ENCODE results near the gene SP3.

Gene SP3

DNA sequence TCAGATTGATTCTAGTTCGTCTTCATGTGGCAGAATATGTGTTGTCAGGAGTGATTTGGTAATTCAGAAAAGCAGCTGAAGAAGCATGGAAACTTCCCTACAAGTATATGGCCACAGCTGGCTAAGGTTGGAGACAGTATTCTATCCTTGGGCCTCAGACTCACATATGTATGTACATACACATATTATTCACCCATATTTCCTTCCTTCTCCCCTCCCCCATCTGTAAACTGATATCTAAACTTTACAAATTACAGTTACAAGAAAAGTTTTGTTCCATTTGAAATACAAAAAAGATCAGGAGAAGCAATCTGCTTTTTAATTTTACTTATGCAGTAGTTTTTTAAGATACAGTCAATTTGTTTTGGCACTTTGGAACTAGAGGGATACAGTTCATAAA, 3.1 kb downstream of the SP3 start:
- Histone ChIP-seq H3K4me3 (ENCODE audit: low read depth, low read length) (peak overlapping the region; percentile 73), H3K27ac (peak overlapping the region; percentile 9), H3K9me3 (ENCODE audit: control insufficient read depth, low read length) (no peaks in the 10 kb centered on the region), H3K27me3 (ENCODE audit: control insufficient read depth, insufficient read depth, low read length) (no peaks in the 10 kb centered on the region), H3K4me2 (ENCODE audit: low read length) (peak overlapping the region; percentile 71), H3K4me1 (peaks cover 13% of the 10 kb centered on the region), H3K79me2 (peaks cover 36% of the 10 kb centered on the region), H3K9ac (no peak overlapping the region), H2AFZ (no peak overlapping the region), H3K36me3 (ENCODE audit: control insufficient read depth, insufficient read depth, low read length) (no peaks in the 10 kb centered on the region)
- TF ChIP-seq CTCF (IDR thresholded peaks at IDR 0.05): no peak

DNA sequence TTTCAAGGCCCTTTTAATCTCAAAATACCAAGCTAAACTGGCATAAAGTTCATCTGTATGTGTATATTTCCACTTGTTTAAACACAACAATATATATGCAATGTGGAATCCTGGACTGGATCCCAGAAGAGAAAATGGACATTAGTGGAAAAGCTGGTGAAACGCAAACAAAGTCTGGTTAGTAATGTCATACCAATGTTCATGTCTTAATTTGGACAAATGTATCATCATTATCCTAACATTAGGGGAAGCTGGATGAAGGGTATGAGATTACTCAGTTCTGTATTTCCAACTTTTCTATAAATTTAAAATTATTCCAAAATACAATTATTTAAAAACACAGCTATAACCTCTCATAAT, 3.8 kb downstream of the SP3 start:
- Histone ChIP-seq H3K4me2 (ENCODE audit: low read length) (no peak overlapping the region), H3K27me3 (ENCODE audit: control insufficient read depth, insufficient read depth, low read length) (no peaks in the 10 kb centered on the region), H3K4me1 (peaks cover 16% of the 10 kb centered on the region), H3K36me3 (ENCODE audit: control insufficient read depth, insufficient read depth, low read length) (no peaks in the 10 kb centered on the region), H3K9me3 (ENCODE audit: control insufficient read depth, low read length) (no peaks in the 10 kb centered on the region), H3K79me2 (peaks cover 40% of the 10 kb centered on the region), H2AFZ (no peak overlapping the region), H3K27ac (no peak overlapping the region), H3K9ac (no peak overlapping the region), H3K4me3 (ENCODE audit: low read depth, low read length) (no peak overlapping the region)
- no peak for TF ChIP-seq CTCF (IDR thresholded peaks at IDR 0.05)

DNA sequence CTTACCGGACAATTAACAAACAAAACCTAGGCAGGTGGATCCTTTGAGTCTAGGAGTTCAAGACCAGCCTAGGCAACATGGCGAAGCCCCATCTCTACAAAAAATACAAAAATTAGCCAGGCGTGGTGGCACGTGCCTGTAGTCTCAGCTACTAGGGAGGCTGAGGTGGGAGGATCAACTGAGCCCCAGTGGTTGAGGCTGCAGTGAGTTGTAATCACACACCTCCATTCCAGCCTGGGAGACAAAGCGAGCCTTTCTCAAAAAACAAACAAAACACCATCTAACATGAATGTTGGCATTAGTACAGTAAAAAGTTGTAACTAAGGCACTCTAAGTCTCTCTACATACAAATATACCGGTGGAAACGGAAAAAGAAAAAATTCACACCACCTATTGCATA, 5.3 kb downstream of the SP3 start:
- no peak overlapping the region for H3K4me3 ChIP-seq (ENCODE audit: low read depth, low read length)
- H3K36me3 ChIP-seq (ENCODE audit: control insufficient read depth, insufficient read depth, low read length): no peaks in the 10 kb centered on the region
- H3K9me3 ChIP-seq (ENCODE audit: control insufficient read depth, low read length): no peaks in the 10 kb centered on the region
- H3K4me1 ChIP-seq: peaks cover 24% of the 10 kb centered on the region
- H2AFZ ChIP-seq: no peak overlapping the region
- no peak overlapping the region for H3K27ac ChIP-seq
- TF ChIP-seq CTCF (IDR thresholded peaks at IDR 0.05): no peak
- no peaks in the 10 kb centered on the region for H3K27me3 ChIP-seq (ENCODE audit: control insufficient read depth, insufficient read depth, low read length)
- H3K9ac ChIP-seq: no peak overlapping the region
- H3K4me2 ChIP-seq (ENCODE audit: low read length): no peak overlapping the region
- peaks cover 52% of the 10 kb centered on the region for H3K79me2 ChIP-seq

GRCh38 chr2:173959358-173959884, 5.8 kb downstream of the SP3 start:
- no peak overlapping the region for H3K9ac ChIP-seq
- no peak overlapping the region for H3K27ac ChIP-seq
- H2AFZ ChIP-seq: no peak overlapping the region
- peaks cover 24% of the 10 kb centered on the region for H3K4me1 ChIP-seq
- H3K36me3 ChIP-seq (ENCODE audit: control insufficient read depth, insufficient read depth, low read length): no peaks in the 10 kb centered on the region
- no peak overlapping the region for H3K4me3 ChIP-seq (ENCODE audit: low read depth, low read length)
- no peaks in the 10 kb centered on the region for H3K9me3 ChIP-seq (ENCODE audit: control insufficient read depth, low read length)
- TF ChIP-seq CTCF (IDR thresholded peaks at IDR 0.05): no peak
- H3K27me3 ChIP-seq (ENCODE audit: control insufficient read depth, insufficient read depth, low read length): no peaks in the 10 kb centered on the region
- H3K4me2 ChIP-seq (ENCODE audit: low read length): no peak overlapping the region
- H3K79me2 ChIP-seq: peaks cover 55% of the 10 kb centered on the region

DNA sequence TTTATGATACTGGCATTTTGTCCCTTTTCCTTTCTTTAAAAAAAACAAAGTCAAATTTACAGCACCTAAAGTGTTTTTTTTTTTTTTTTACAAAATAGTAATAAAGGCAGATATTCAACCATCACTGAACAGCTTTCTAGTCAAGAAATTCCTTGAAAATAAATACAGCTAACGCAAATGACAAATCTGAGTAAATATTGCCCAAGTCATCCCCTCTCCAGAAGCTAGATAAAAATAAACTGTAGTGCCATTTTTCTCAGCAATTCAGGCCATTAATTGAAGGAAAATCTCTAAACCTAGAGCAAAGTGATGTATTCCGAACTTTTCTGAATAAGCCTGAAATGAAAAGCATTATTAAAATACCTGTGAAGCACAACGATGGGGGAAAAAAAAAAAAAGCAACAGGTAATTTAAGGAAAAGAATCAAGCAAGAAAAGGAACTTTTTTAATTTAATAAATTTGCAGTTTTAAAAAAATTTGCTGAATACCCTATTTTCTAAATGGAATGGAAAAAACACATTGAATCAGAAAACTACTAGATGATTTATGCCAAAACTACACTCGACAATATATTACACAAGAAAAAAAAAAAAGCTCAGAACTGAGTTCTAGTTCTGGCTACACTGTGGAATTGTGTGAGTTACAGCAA, 6.9 kb downstream of the SP3 start:
- peaks cover 62% of the 10 kb centered on the region for H3K79me2 ChIP-seq
- no peak overlapping the region for H3K4me2 ChIP-seq (ENCODE audit: low read length)
- H3K9me3 ChIP-seq (ENCODE audit: control insufficient read depth, low read length): no peaks in the 10 kb centered on the region
- H3K27me3 ChIP-seq (ENCODE audit: control insufficient read depth, insufficient read depth, low read length): no peaks in the 10 kb centered on the region
- no peak overlapping the region for H3K4me3 ChIP-seq (ENCODE audit: low read depth, low read length)
- no peak overlapping the region for H2AFZ ChIP-seq
- H3K27ac ChIP-seq: no peak overlapping the region
- H3K9ac ChIP-seq: no peak overlapping the region
- peaks cover 24% of the 10 kb centered on the region for H3K4me1 ChIP-seq
- TF ChIP-seq CTCF (IDR thresholded peaks at IDR 0.05): no peak
- H3K36me3 ChIP-seq (ENCODE audit: control insufficient read depth, insufficient read depth, low read length): no peaks in the 10 kb centered on the region
